Measurements from ENCODE around the gene PRKCQ.
A peak's percentile ranks its signal among the peaks of the same experiment; 100 is the strongest.
"Not testable (repeated sequence)": the region's sequence is repeated elsewhere in the genome, so short reads cannot be mapped to it uniquely, and the experiment has no call there.

Gene PRKCQ

GRCh38 chr10:6473901-6474370 is 106.1 kb downstream of the PRKCQ start:
- Mint-ChIP-seq H3K9me3 (no peaks in the 10 kb centered on the region), H3K27ac (peak overlapping the region; percentile 91), H3K4me1 (ENCODE audit: low read depth) (peaks cover 36% of the 10 kb centered on the region), H3K27me3 (peaks cover 4% of the 10 kb centered on the region), H3K36me3 (ENCODE audit: low read depth) (no peaks in the 10 kb centered on the region), H3K4me3 (peak overlapping the region; percentile 67)
- intact Hi-C loops (cut with micrococcal nuclease), result no loop called here

DNA sequence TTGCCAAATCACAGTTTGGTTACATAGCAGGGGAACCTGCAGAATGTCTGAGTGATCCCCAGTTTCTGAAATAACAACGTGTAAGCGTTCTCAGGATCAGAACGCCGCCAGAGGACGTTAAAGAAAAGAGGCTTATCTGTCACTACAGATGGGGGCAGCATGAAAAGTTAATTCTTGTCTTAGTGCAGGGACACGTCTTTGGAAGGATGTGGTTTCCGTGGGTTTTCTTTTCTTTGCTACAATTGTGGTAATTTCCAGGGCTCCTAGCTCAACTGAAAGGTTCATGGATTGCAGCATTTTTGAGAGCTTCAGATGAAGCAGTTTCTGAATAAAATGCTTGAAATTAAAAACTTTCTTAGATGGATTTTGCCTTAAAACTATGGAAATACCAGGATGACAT is 106.6 kb downstream of the PRKCQ start:
- Mint-ChIP-seq H3K4me1 (ENCODE audit: low read depth) (peaks cover 36% of the 10 kb centered on the region), H3K4me3 (no peak overlapping the region), H3K9me3 (no peaks in the 10 kb centered on the region), H3K36me3 (ENCODE audit: low read depth) (no peaks in the 10 kb centered on the region), H3K27me3 (peaks cover 4% of the 10 kb centered on the region), H3K27ac (peak overlapping the region; percentile 69)
- intact Hi-C loops (cut with micrococcal nuclease), result no loop called here

- intact Hi-C loops (cut with micrococcal nuclease); H3K36me3 Mint-ChIP-seq (ENCODE audit: low read depth); H3K27me3 Mint-ChIP-seq; H3K9me3 Mint-ChIP-seq: not testable (repeated sequence)
- Mint-ChIP-seq H3K4me3 (peak overlapping the region; percentile 8), H3K27ac (peak overlapping the region; percentile 69), H3K4me1 (ENCODE audit: low read depth) (peaks cover 36% of the 10 kb centered on the region)
These were observed 107.4 kb downstream of the PRKCQ start for GRCh38 chr10:6472710-6473005.

GRCh38 chr10:6470894-6471618 is 109.0 kb downstream of the PRKCQ start:
- Mint-ChIP-seq H3K4me3 (no peak overlapping the region), H3K27me3 (peaks cover 4% of the 10 kb centered on the region), H3K9me3 (no peaks in the 10 kb centered on the region), H3K36me3 (ENCODE audit: low read depth) (no peaks in the 10 kb centered on the region), H3K4me1 (ENCODE audit: low read depth) (peaks cover 28% of the 10 kb centered on the region), H3K27ac (peak overlapping the region; percentile 22)
- intact Hi-C loops (cut with micrococcal nuclease), result no loop called here

DNA sequence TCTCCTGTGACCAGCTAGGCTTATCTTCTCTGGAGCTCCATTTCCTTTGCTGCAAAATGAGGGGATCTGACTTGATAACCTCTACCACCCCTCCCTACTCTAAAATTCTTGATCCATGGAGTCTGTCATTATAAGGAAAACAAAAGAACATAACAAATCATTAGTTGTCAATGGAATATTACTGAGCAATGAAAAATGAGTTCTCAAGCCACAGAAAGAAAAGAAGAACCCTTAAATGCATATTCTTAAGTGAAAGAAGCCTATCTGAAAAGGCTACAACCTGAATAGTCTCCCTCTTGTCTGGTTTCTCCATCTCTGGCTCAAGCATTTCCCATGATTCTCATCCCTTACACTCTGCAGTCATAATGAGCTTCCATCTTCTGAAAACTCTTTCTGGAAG is 110.4 kb downstream of the PRKCQ start:
- intact Hi-C loops (cut with micrococcal nuclease), result no loop called here
- no peaks in the 10 kb centered on the region for H3K36me3 Mint-ChIP-seq (ENCODE audit: low read depth)
- H3K4me1 Mint-ChIP-seq (ENCODE audit: low read depth), result peaks cover 28% of the 10 kb centered on the region
- H3K27me3 Mint-ChIP-seq, result peaks cover 4% of the 10 kb centered on the region
- H3K9me3 Mint-ChIP-seq, result no peaks in the 10 kb centered on the region
- no peak overlapping the region for H3K4me3 Mint-ChIP-seq
- no peak overlapping the region for H3K27ac Mint-ChIP-seq

DNA sequence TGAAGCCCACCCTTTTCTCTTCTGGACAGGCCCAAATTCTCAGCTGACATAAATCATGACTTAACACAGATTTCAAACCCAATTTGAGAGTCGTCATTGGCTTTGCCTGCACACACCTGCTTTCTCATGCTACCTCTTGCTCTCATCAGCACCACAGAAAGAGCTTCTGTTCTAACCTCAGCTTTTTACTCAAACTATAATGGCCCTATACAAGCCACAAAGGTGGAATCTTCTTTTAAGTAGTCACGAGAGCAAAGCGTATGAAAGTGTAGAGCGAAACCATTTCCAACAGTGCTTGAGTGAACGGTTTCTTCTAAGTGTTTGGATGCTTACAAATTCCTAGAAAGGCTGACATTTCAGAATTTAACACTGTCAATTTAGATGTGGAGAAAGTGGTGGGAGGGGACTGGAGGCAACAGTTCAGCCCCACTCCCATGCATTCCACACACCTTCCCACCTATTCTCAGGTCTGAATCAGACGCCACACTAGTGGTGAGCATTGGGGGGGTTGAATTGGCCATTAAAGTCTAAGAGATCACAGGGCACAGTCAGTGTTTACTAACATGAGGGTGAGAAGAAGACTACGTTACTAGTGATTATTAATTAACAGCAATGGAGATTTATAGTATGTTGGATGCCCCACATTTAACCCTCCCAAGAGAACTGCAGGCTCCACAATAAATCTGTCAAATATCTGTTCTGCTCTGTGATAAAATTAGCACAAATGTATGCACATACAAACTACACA is 114.0 kb downstream of the PRKCQ start:
- no peak overlapping the region for H3K27ac Mint-ChIP-seq
- intact Hi-C loops (cut with micrococcal nuclease), result no loop called here
- H3K36me3 Mint-ChIP-seq (ENCODE audit: low read depth), result no peaks in the 10 kb centered on the region
- no peak overlapping the region for H3K4me3 Mint-ChIP-seq
- peaks cover 1% of the 10 kb centered on the region for H3K4me1 Mint-ChIP-seq (ENCODE audit: low read depth)
- peaks cover 3% of the 10 kb centered on the region for H3K9me3 Mint-ChIP-seq
- peaks cover 4% of the 10 kb centered on the region for H3K27me3 Mint-ChIP-seq

- H3K27me3 Mint-ChIP-seq, result peaks cover 4% of the 10 kb centered on the region
- intact Hi-C loops (cut with micrococcal nuclease), result no loop called here
- no peak overlapping the region for H3K4me3 Mint-ChIP-seq
- H3K4me1 Mint-ChIP-seq (ENCODE audit: low read depth), result no peaks in the 10 kb centered on the region
- no peaks in the 10 kb centered on the region for H3K36me3 Mint-ChIP-seq (ENCODE audit: low read depth)
- peaks cover 8% of the 10 kb centered on the region for H3K9me3 Mint-ChIP-seq
- H3K27ac Mint-ChIP-seq, result no peak overlapping the region
These were observed 114.6 kb downstream of the PRKCQ start for GRCh38 chr10:6465437-6465836.

- Mint-ChIP-seq H3K4me3 (no peak overlapping the region), H3K27ac (no peak overlapping the region), H3K27me3 (peaks cover 1% of the 10 kb centered on the region), H3K36me3 (ENCODE audit: low read depth) (no peaks in the 10 kb centered on the region), H3K9me3 (peaks cover 9% of the 10 kb centered on the region), H3K4me1 (ENCODE audit: low read depth) (no peaks in the 10 kb centered on the region)
- intact Hi-C loops (cut with micrococcal nuclease), result no loop called here
These were observed 115.1 kb downstream of the PRKCQ start for GRCh38 chr10:6464862-6465430.

DNA sequence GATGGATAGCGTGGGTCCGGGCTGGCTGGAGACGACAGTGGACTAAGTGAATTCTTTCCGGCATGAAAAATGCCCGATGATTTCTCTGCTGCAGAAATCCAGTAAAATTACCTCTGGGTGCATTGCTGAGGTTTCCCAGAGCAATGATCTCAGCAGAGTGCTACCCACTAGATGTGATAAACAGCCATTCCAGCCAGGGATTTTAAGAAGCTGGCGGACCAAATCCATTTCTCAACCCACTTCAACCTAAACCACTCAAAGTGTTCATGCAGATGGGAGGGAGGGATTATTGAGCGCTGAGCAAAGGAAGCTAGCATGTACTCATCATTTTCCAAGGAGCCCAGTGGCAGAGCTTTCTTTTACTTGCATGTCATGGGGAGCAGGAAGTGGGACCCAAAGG is 116.7 kb downstream of the PRKCQ start:
- Mint-ChIP-seq H3K27ac (no peak overlapping the region), H3K9me3 (peaks cover 9% of the 10 kb centered on the region), H3K4me3 (no peak overlapping the region), H3K4me1 (ENCODE audit: low read depth) (no peaks in the 10 kb centered on the region), H3K36me3 (ENCODE audit: low read depth) (no peaks in the 10 kb centered on the region), H3K27me3 (no peaks in the 10 kb centered on the region)
- intact Hi-C loops (cut with micrococcal nuclease), result no loop called here

DNA sequence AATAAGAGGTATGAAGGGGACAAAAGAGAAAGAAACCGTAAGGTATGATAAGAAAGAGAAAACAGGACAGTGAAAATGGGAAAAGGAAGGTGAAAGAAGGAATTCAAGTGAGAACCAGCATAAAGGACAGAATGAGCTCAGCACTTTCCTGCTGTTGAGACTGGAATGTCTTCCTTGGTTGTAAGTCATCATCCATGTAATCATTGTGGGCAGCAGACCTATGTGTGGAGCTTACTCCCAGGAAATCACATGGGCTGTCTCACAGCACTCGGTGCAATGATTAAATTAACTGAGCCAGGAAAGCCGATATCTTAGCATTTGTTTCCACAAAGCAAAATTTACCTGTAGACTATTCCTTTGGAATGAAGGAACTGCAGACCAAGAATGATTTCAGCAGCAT is 118.1 kb downstream of the PRKCQ start:
- intact Hi-C loops (cut with micrococcal nuclease), result no loop called here
- no peaks in the 10 kb centered on the region for H3K4me1 Mint-ChIP-seq (ENCODE audit: low read depth)
- H3K27me3 Mint-ChIP-seq, result no peaks in the 10 kb centered on the region
- H3K9me3 Mint-ChIP-seq, result peaks cover 9% of the 10 kb centered on the region
- H3K4me3 Mint-ChIP-seq, result no peak overlapping the region
- no peak overlapping the region for H3K27ac Mint-ChIP-seq
- no peaks in the 10 kb centered on the region for H3K36me3 Mint-ChIP-seq (ENCODE audit: low read depth)

DNA sequence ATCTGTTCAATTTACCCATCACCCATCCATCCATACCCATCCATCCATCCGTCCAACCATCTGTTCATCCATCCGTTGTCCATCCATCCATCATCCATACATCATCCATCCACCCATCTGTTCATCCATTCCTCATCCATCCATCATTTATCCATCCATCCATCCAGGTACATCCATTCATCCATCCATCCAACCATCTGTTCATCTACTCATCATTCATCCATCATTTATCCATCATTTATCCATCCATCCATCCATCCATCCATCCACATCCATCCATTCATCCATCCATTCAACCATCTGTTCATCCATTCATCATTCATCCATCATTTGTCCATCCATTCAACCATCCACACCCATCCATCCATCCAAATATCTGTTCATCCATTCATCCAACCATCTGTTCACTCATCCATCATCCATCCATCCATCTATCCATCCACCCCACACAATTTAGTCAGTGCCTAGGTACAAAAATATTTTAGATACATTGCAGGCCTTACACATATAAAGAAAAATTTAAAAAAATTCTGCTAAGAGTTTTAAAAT is 119.1 kb downstream of the PRKCQ start:
- Mint-ChIP-seq H3K27ac (no peak overlapping the region), H3K4me1 (ENCODE audit: low read depth) (no peaks in the 10 kb centered on the region), H3K9me3 (peaks cover 9% of the 10 kb centered on the region), H3K36me3 (ENCODE audit: low read depth) (no peaks in the 10 kb centered on the region), H3K4me3 (no peak overlapping the region), H3K27me3 (no peaks in the 10 kb centered on the region)
- intact Hi-C loops (cut with micrococcal nuclease), result no loop called here

DNA sequence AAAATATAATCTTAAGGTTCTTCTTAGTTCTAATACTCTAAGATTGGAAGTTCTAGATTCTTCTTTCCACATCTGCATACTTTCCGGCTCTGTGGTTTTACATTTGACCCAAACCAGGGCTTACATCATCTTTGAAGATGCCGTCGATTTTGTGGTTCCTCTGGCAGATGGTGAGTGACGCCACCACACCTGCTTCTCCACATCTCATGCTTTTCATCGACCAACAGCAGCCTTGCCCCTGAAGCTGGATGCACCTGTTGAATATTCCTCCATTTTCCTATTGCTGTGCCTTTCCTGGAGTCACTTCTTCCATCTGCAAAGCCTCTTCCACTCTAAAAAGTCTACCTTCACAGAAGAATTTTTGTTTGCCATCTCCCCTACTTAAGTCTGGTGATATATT is 121.3 kb downstream of the PRKCQ start:
- Mint-ChIP-seq H3K27ac (no peak overlapping the region), H3K27me3 (no peaks in the 10 kb centered on the region), H3K4me1 (ENCODE audit: low read depth) (no peaks in the 10 kb centered on the region), H3K9me3 (peaks cover 9% of the 10 kb centered on the region), H3K36me3 (ENCODE audit: low read depth) (no peaks in the 10 kb centered on the region), H3K4me3 (no peak overlapping the region)
- intact Hi-C loops (cut with micrococcal nuclease), result no loop called here

GRCh38 chr10:6457376-6457775 is 122.7 kb downstream of the PRKCQ start:
- H3K4me1 Mint-ChIP-seq (ENCODE audit: low read depth), result no peaks in the 10 kb centered on the region
- intact Hi-C loops (cut with micrococcal nuclease), result no loop called here
- peaks cover 9% of the 10 kb centered on the region for H3K9me3 Mint-ChIP-seq
- H3K4me3 Mint-ChIP-seq, result no peak overlapping the region
- no peaks in the 10 kb centered on the region for H3K27me3 Mint-ChIP-seq
- no peak overlapping the region for H3K27ac Mint-ChIP-seq
- no peaks in the 10 kb centered on the region for H3K36me3 Mint-ChIP-seq (ENCODE audit: low read depth)

GRCh38 chr10:6456067-6456466 is 124.0 kb downstream of the PRKCQ start:
- Mint-ChIP-seq H3K27ac (no peak overlapping the region), H3K4me1 (ENCODE audit: low read depth) (no peaks in the 10 kb centered on the region), H3K4me3 (no peak overlapping the region), H3K36me3 (ENCODE audit: low read depth) (no peaks in the 10 kb centered on the region), H3K9me3 (peaks cover 7% of the 10 kb centered on the region), H3K27me3 (no peaks in the 10 kb centered on the region)
- intact Hi-C loops (cut with micrococcal nuclease), result no loop called here

Data from dendritic cell treated with granulocyte-macrophage colony-stimulating factor and Interleukin-4, amounts not matched to agents 40 ng/mL and 50 ng/mL, for 4 days (primary cell).